ENCODE data around the gene SNX21. TPM values are rescaled to one million over a fixed set of nuclear protein-coding genes. Genes with fewer than 3 reads are reported as not detected.
A peak's percentile ranks its signal among the peaks of the same experiment; 100 is the strongest.

The SNX21 gene
- total and polyA plus RNA-seq, 12 donors, result 35.1 to 183 (median 73.8) TPM

DNA sequence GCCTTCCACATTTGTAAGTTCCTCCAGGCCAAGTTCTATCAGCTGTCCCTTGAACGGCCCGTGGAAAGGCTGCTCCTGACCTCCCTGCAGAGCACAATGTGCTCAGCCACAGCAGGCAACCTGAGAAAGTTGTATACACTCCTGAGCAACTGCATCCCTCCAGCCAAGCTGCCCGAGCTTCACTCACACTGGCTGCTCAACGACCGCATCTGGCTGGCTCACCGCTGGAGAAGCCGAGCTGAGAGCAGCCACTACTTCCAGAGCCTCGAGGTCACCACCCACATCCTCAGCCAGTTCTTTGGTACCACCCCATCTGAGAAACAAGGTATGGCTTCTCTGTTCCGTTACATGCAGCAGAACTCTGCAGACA lies 49.5 kb downstream of the SNX21 start:
- DNase-seq, result peak in 1 of 7 donors; percentile 24
- Histone ChIP-seq H3K27me3 (no peaks in the 10 kb centered on the region), H3K4me3 (no peak overlapping the region), H3K4me1 (replicated peaks in 1 of 2) (peaks cover 32 to 45% of the 10 kb centered on the region in 2 donors), H3K9me3 (replicated peaks in 1 of 3) (no peaks in the 10 kb centered on the region), H3K27ac (peak overlapping the region in 1 of 5 donors; percentile 43), H3K36me3 (replicated peaks in 1 of 2) (peaks cover 0 to 33% of the 10 kb centered on the region in 2 donors)
- 56 to 75% (median 69%) methylated on average over 5 to 9 of the region's 9 CpGs for WGBS, 4 donors
- TF ChIP-seq, protein P1, sequence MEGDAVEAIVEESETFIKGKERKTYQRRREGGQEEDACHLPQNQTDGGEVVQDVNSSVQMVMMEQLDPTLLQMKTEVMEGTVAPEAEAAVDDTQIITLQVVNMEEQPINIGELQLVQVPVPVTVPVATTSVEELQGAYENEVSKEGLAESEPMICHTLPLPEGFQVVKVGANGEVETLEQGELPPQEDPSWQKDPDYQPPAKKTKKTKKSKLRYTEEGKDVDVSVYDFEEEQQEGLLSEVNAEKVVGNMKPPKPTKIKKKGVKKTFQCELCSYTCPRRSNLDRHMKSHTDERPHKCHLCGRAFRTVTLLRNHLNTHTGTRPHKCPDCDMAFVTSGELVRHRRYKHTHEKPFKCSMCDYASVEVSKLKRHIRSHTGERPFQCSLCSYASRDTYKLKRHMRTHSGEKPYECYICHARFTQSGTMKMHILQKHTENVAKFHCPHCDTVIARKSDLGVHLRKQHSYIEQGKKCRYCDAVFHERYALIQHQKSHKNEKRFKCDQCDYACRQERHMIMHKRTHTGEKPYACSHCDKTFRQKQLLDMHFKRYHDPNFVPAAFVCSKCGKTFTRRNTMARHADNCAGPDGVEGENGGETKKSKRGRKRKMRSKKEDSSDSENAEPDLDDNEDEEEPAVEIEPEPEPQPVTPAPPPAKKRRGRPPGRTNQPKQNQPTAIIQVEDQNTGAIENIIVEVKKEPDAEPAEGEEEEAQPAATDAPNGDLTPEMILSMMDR (IDR thresholded peaks at IDR 0.05), result no peak
- no peak for TF ChIP-seq POLR2A (IDR thresholded peaks at IDR 0.05)
- intact Hi-C loops (cut with DNase I), result no loop called here

GRCh38 chr20:45886590-45887345 lies 53.2 kb downstream of the SNX21 start:
- Histone ChIP-seq H3K4me1 (replicated peaks in 1 of 2) (peaks cover 26 to 52% of the 10 kb centered on the region in 2 donors), H3K27ac (no peak overlapping the region), H3K4me3 (no peak overlapping the region), H3K36me3 (replicated peaks in 1 of 2) (peaks cover 0 to 30% of the 10 kb centered on the region in 2 donors), H3K27me3 (no peaks in the 10 kb centered on the region), H3K9me3 (replicated peaks in 1 of 3) (no peaks in the 10 kb centered on the region)
- DNase-seq, result peak in 1 of 7 donors; percentile 28
- intact Hi-C loops (cut with DNase I), result no loop called here
- TF ChIP-seq, protein P1 (IDR thresholded peaks at IDR 0.05), result no peak
- no peak for TF ChIP-seq POLR2A (IDR thresholded peaks at IDR 0.05)
- WGBS, 4 donors, result 91 to 95% (median 93%) methylated on average over 14 to 19 of the region's 19 CpGs

GRCh38 chr20:45887346-45887715 lies 53.7 kb downstream of the SNX21 start, which contains the start of gene SPATA25:
TSS of gene SPATA25 (minus strand) at chr20:45887622. CDS start at chr20:45887590, 32 bp downstream.
- H3K27me3 ChIP-seq, result no peaks in the 10 kb centered on the region
- no peak for DNase-seq
- peaks cover 0 to 30% of the 10 kb centered on the region in 2 donors for H3K36me3 ChIP-seq (replicated peaks in 1 of 2)
- whole genome bisulfite sequencing, 4 donors, result 96 to 98% (median 96%) methylated on average over 7 to 8 of the region's 8 CpGs
- TF ChIP-seq, protein P1 (IDR thresholded peaks at IDR 0.05), result no peak
- no peak for TF ChIP-seq POLR2A (IDR thresholded peaks at IDR 0.05)
- intact Hi-C loops (cut with DNase I), result no loop called here
- H3K27ac ChIP-seq, result peak within 1 kb of the TSS in 1 of 5 donors; percentile 26
- peaks cover 27 to 52% of the 10 kb centered on the region in 2 donors for H3K4me1 ChIP-seq (replicated peaks in 1 of 2)
- H3K9me3 ChIP-seq (replicated peaks in 1 of 3), result no peaks in the 10 kb centered on the region
- no peak within 1 kb of the TSS for H3K4me3 ChIP-seq

DNA sequence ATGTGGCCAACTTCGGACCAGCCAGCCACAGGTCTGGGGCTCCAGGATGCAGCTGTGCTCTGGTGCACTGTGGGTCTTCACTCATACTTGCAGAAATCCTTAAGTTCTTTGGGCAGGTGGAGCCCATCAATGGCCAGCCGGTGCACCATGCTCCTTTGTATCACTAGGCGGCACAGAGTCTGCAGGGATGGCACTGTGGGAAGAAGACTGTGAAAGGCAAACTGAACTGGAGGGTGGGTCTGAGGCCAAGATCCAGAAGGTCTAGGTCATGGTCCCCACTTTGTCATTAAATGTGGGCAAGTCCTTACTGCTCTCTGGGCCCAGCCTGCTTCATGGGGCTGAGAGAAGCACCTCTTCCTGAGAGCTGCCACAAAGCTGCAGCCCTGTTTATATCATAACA lies 55.1 kb downstream of the SNX21 start:
- WGBS, 4 donors, result 92 to 100% (median 95%) methylated on average over 2 to 3 of the region's 3 CpGs
- TF ChIP-seq, protein P1 (IDR thresholded peaks at IDR 0.05), result no peak
- no peak for TF ChIP-seq POLR2A (IDR thresholded peaks at IDR 0.05)
- peak overlapping the region in 1 of 5 donors; percentile 11 for H3K27ac ChIP-seq
- DNase-seq, result no peak
- peaks cover 0 to 29% of the 10 kb centered on the region in 2 donors for H3K36me3 ChIP-seq (replicated peaks in 1 of 2)
- no peaks in the 10 kb centered on the region for H3K9me3 ChIP-seq (replicated peaks in 1 of 3)
- no peaks in the 10 kb centered on the region for H3K27me3 ChIP-seq
- intact Hi-C loops (cut with DNase I), result no loop called here
- H3K4me1 ChIP-seq (replicated peaks in 1 of 2), result peaks cover 36 to 55% of the 10 kb centered on the region in 2 donors
- no peak overlapping the region for H3K4me3 ChIP-seq
